ENCODE measurements around the gene TMEM185B. TPM values are rescaled to one million over a fixed set of nuclear protein-coding genes. Genes with fewer than 3 reads are reported as not detected.

TMEM185B gene
- total RNA-seq, 1 donor from 2014 or later: 27.4 TPM

Other genes starting within 250 kb of the TMEM185B start
- gene EPB41L5, start 210.3 kb downstream of the TMEM185B start, total RNA-seq: 29.8 and 44.8 TPM in 2 replicates
- gene RALB, start 29.5 kb upstream of the TMEM185B start, total RNA-seq: 163 and 239 TPM in 2 replicates
- 0.25 and 1.7 TPM in 2 replicates for gene INHBB, start 122.7 kb upstream of the TMEM185B start, total RNA-seq

Data from pulmonary artery endothelial cell (primary cell).